ENCODE results near the gene PRKCZ.

DNA sequence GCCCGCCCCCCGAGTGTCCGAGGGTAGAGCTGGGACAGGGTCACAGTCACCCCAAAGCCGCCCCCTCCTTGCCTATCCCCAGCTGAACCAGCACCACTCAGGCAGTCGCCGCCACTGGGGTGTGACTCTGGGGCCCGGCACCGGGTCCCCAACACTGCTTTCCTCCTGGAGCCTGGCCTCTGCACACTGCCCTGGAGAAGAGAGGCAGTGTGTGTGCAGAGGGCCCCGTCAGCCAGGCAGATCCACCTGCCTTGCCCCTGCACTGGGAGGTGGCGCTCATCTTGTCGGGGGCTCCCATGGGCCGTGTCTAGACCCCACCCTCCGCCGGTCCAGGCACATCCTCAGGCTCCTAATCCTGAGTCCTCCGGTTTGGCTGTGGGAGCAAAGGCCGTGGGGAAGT is 128.7 kb downstream of the PRKCZ start:
- TF ChIP-seq MAX (IDR thresholded peaks at IDR 0.05; ENCODE audit: low read depth) (no peak), POLR2AphosphoS5 (IDR thresholded peaks at IDR 0.05; ENCODE audit: low read depth, low read length) (no peak), SMC3 (IDR thresholded peaks at IDR 0.05; ENCODE audit: low read depth, low read length) (no peak), TEAD4 (IDR thresholded peaks at IDR 0.05; ENCODE audit: borderline replicate concordance, insufficient read depth) (no peak), NRF1 (IDR thresholded peaks at IDR 0.05; ENCODE audit: low read depth, low read length) (no peak), RAD21 (IDR thresholded peaks at IDR 0.05; ENCODE audit: low read length) (no peak), RFX5 (IDR thresholded peaks at IDR 0.05; ENCODE audit: low read length) (no peak), EZH2phosphoT487 (IDR thresholded peaks at IDR 0.05; ENCODE audit: borderline replicate concordance, low read depth) (no peak), EP300 (IDR thresholded peaks at IDR 0.05; ENCODE audit: borderline replicate concordance in 1 of 2, low read depth in 1 of 2, low read length in 1 of 2) (no peak), TAF1 (IDR thresholded peaks at IDR 0.05; ENCODE audit: borderline replicate concordance, low read depth, low read length) (no peak), MXI1 (IDR thresholded peaks at IDR 0.05; ENCODE audit: low read depth, low read length) (no peak)
- TF ChIP-seq, protein P1, sequence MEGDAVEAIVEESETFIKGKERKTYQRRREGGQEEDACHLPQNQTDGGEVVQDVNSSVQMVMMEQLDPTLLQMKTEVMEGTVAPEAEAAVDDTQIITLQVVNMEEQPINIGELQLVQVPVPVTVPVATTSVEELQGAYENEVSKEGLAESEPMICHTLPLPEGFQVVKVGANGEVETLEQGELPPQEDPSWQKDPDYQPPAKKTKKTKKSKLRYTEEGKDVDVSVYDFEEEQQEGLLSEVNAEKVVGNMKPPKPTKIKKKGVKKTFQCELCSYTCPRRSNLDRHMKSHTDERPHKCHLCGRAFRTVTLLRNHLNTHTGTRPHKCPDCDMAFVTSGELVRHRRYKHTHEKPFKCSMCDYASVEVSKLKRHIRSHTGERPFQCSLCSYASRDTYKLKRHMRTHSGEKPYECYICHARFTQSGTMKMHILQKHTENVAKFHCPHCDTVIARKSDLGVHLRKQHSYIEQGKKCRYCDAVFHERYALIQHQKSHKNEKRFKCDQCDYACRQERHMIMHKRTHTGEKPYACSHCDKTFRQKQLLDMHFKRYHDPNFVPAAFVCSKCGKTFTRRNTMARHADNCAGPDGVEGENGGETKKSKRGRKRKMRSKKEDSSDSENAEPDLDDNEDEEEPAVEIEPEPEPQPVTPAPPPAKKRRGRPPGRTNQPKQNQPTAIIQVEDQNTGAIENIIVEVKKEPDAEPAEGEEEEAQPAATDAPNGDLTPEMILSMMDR (IDR thresholded peaks at IDR 0.05) = no peak
- TF ChIP-seq, protein P2, sequence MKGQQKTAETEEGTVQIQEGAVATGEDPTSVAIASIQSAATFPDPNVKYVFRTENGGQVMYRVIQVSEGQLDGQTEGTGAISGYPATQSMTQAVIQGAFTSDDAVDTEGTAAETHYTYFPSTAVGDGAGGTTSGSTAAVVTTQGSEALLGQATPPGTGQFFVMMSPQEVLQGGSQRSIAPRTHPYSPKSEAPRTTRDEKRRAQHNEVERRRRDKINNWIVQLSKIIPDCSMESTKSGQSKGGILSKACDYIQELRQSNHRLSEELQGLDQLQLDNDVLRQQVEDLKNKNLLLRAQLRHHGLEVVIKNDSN (IDR thresholded peaks at IDR 0.05; ENCODE audit: borderline replicate concordance, low read depth) = no peak
- TF ChIP-seq, protein P3, sequence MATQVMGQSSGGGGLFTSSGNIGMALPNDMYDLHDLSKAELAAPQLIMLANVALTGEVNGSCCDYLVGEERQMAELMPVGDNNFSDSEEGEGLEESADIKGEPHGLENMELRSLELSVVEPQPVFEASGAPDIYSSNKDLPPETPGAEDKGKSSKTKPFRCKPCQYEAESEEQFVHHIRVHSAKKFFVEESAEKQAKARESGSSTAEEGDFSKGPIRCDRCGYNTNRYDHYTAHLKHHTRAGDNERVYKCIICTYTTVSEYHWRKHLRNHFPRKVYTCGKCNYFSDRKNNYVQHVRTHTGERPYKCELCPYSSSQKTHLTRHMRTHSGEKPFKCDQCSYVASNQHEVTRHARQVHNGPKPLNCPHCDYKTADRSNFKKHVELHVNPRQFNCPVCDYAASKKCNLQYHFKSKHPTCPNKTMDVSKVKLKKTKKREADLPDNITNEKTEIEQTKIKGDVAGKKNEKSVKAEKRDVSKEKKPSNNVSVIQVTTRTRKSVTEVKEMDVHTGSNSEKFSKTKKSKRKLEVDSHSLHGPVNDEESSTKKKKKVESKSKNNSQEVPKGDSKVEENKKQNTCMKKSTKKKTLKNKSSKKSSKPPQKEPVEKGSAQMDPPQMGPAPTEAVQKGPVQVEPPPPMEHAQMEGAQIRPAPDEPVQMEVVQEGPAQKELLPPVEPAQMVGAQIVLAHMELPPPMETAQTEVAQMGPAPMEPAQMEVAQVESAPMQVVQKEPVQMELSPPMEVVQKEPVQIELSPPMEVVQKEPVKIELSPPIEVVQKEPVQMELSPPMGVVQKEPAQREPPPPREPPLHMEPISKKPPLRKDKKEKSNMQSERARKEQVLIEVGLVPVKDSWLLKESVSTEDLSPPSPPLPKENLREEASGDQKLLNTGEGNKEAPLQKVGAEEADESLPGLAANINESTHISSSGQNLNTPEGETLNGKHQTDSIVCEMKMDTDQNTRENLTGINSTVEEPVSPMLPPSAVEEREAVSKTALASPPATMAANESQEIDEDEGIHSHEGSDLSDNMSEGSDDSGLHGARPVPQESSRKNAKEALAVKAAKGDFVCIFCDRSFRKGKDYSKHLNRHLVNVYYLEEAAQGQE (IDR thresholded peaks at IDR 0.05; ENCODE audit: low read depth, low read length) = no peak

Measured in SK-N-SH (cell line).